Effector memory CD8-positive, alpha-beta T cell (primary cell): ENCODE measurements around the gene MYL5.

ENCODE experiments used
- ATAC-seq: fragments of 150-1000 bp; cut with Tn5 transposase; replicated peaks from 2 replicates; pipeline ENCODE4 v1.10.0; 2021; ENCODE audit warnings: mild to moderate bottlenecking, moderate library complexity
- DNase-seq, 3 experiments: peaks; one replicate each; pipeline ENCODE4 v3.0.0; 2021
- H3K27ac Mint-ChIP-seq, 2 donors: one replicate each; pipeline ENCODE4 v1.8.0; 2022; ENCODE audit warnings: mild to moderate bottlenecking in 2 of 2, mixed read lengths in 2 of 2, moderate library complexity in 2 of 2
- H3K27me3 Mint-ChIP-seq, 2 donors: one replicate each; pipeline ENCODE4 v1.8.0; 2022; ENCODE audit warnings: mixed read lengths in 2 of 2
- H3K36me3 Mint-ChIP-seq: one replicate; pipeline ENCODE4 v1.8.0; 2022; ENCODE audit warnings: mild to moderate bottlenecking, moderate library complexity, mixed read lengths; ENCODE audit not compliant: insufficient read depth
- H3K4me1 Mint-ChIP-seq, 2 donors: one replicate each; pipeline ENCODE4 v1.8.0; 2022; ENCODE audit warnings: low read depth in 2 of 2, mixed read lengths in 2 of 2
- H3K4me3 Mint-ChIP-seq, 2 donors: one replicate each; pipeline ENCODE4 v1.8.0; 2022; ENCODE audit warnings: mild to moderate bottlenecking in 2 of 2, mixed read lengths in 2 of 2, moderate library complexity in 2 of 2
- H3K9me3 Mint-ChIP-seq, 2 donors: one replicate each; pipeline ENCODE4 v1.8.0; 2022; ENCODE audit warnings: mixed read lengths in 2 of 2

The MYL5 gene

DNA sequence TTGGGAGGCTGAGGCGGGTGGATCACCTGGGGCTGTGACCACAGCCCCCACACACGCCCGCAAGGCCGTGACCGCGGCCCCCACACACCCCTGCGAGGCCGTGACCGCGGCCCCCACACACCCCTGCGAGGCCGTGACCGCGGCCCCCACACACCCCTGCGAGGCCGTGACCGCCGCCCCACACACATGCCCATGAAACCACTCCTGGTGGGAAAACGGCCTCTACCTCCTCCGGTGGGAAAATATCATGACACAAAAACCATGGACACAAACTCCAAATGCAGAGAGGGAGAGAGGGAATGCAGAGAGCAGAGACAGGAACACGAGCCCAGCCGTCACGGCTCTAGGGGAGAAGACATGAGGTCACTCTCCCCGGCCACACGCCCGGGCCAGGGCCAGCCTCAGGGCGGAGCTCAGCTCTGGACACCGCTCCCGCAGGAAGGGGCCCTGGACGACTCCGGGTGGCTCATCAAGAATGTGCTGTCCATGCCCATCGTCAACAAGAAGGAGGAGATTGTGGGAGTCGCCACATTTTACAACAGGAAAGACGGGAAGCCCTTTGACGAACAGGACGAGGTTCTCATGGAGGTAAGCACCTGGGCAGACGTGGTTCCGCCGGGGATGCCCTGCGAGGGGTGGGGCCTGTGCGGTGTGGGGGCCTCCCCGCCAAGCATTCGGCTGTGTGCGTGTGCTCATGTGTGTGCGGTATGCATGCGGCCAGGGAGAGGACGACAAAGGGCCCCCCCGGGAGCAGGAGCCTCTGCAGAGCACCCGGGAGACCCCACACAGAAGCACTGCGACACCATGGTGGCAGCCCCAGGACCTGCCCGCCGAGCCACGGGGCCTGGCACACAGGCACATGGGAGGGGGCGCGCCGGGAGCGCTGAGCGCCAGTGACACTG is 17.7 kb upstream of the MYL5 start:
- ATAC-seq (no peak), DNase-seq (no peak)
- peaks cover 0 to 21% of the 10 kb centered on the region in 2 donors for H3K27me3 Mint-ChIP-seq
- H3K36me3 Mint-ChIP-seq, result peaks cover 8% of the 10 kb centered on the region
- peaks cover 0 to 10% of the 10 kb centered on the region in 2 donors for H3K4me1 Mint-ChIP-seq
- H3K9me3 Mint-ChIP-seq, result no peaks in the 10 kb centered on the region
- H3K27ac Mint-ChIP-seq, result no peak overlapping the region
- no peak overlapping the region for H3K4me3 Mint-ChIP-seq

DNA sequence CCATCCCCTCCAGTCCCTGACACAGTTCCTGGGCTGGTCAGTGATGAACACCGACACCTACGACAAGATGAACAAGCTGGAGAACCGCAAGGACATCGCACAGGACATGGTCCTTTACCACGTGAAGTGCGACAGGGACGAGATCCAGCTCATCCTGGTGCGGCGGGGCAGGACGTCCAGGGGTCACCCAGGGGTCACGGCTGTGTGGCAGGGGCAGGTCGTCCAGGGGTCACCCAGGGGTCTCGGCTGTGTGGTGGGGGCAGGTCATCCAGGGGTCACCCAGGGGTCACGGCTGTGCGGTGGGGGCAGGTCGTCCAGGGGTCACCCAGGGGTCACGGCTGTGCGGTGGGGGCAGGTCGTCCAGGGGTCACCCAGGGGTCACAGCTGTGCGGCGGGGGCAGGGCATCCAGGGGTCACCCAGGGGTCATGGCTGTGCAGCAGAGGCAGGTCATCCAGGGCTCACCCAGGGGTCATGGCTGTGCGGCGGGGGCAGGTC is 17.0 kb upstream of the MYL5 start:
- no peaks in the 10 kb centered on the region for H3K9me3 Mint-ChIP-seq
- no peak overlapping the region for H3K4me3 Mint-ChIP-seq
- H3K27me3 Mint-ChIP-seq, result peaks cover 0 to 15% of the 10 kb centered on the region in 2 donors
- no peak for ATAC-seq
- H3K36me3 Mint-ChIP-seq, result peaks cover 8% of the 10 kb centered on the region
- H3K4me1 Mint-ChIP-seq, result peaks cover 0 to 10% of the 10 kb centered on the region in 2 donors
- no peak overlapping the region for H3K27ac Mint-ChIP-seq
- no peak for DNase-seq

DNA sequence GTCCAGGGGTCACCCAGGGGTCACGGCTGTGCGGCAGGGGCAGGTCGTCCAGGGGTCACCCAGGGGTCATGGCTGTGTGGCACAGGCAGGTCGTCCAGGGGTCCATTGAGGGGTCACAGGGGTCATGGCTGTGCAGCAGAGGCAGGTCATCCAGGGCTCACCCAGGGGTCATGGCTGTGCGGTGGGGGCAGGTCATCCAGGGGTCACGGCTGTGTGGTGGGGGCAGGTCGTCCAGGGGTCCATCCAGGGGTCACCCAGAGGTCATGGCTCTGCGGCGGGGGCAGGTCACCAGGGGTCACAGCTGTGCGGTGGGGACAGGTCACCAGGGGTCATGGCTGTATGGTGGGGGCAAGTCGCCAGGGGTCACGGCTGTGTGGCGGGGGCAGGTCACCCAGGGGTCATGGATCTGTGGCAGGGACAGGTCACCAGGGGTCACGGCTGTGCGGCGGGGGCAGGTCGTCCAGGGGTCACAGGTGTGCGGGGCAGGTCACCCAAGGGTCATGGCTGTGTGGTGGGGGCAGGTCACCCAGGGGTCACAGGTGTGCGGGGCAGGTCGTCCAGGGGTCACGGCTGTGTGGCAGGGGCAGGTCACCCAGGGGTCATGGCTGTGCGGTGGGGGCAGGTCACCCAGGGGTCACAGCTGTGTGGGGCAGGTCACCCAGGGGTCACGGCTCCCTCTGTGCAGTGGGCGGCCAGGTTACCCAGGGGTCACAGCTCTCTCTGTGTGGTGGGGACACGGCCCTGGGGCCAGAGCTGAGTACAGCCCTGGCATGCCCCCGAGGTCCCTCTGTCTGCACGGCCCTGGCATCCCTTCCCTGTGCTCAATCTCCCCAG is 16.3 kb upstream of the MYL5 start:
- peaks cover 0 to 9% of the 10 kb centered on the region in 2 donors for H3K27me3 Mint-ChIP-seq
- peaks cover 13% of the 10 kb centered on the region for H3K36me3 Mint-ChIP-seq
- ATAC-seq (no peak), DNase-seq (no peak)
- H3K9me3 Mint-ChIP-seq, result no peaks in the 10 kb centered on the region
- no peak overlapping the region for H3K27ac Mint-ChIP-seq
- H3K4me1 Mint-ChIP-seq, result peaks cover 0 to 14% of the 10 kb centered on the region in 2 donors
- H3K4me3 Mint-ChIP-seq, result no peak overlapping the region

DNA sequence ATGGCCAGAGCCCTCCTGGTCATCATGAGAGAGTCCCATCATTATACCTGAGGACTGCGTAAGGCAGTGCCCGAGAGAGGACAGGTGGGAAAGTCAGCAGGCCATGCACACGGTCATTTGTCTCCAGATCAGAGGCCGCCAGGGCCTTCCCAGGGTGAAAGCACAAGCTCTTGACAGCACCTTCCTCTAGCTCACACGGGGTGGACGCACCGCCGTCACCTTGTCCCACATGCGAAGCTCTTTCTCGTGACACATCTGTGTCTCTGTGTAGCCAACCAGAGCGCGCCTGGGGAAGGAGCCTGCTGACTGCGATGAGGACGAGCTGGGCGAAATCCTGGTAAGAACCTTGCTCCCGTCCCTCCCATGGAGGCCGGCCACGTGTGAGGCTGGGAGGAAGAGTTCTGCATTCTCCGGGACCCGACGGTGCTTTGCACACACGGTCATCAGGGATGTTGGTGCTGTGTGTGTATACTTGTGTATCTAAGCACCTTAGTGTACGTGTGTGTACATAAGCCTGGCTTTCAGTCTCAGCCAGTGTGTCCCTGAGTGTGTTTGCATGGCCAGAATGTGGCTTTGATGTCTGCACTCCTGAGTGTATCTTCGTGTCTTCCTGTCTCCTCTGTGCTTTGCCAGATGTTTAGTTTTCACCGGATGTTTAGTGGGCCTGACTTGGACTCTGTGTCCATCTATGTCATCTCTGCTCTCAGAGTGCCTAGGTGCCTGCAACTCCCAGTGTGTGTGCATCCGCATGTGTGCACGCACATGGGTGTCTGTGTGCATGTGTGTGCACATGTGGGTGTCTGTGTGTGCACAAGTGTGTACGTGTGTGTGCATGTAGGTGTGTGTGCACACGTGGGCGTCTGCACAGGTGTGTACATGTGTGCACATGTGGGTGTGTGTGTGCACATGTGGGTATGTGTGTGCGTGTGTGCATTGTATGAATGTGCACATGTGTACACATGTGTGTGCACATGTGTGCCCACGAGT is 15.4 kb upstream of the MYL5 start:
- peaks cover 17% of the 10 kb centered on the region for H3K36me3 Mint-ChIP-seq
- peaks cover 0 to 15% of the 10 kb centered on the region in 2 donors for H3K4me1 Mint-ChIP-seq
- no peak for DNase-seq
- no peak for ATAC-seq
- H3K27ac Mint-ChIP-seq, result no peak overlapping the region
- H3K4me3 Mint-ChIP-seq, result no peak overlapping the region
- peaks cover 0 to 7% of the 10 kb centered on the region in 2 donors for H3K27me3 Mint-ChIP-seq
- no peaks in the 10 kb centered on the region for H3K9me3 Mint-ChIP-seq

DNA sequence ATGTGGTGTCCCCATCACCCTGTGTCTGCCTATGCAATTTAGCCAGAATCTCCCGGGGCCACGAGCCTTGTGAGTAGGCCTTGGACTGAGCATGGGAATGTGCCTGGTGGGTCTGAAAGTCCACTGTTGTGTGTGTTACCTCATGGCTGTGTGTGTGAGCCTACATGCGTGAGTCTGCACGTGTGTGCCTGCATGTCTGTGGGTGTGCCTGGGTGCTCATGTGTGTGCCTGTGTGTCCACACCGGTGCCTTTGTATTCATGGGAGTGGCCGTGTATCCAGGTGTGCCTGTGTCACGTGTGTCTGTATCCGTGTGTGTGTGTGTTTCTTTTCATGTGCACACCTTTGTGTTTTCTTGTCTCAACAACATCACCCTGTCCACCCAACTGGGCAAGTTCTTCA is 14.5 kb upstream of the MYL5 start:
- Mint-ChIP-seq H3K27me3 (peaks cover 0 to 7% of the 10 kb centered on the region in 2 donors), H3K9me3 (no peaks in the 10 kb centered on the region), H3K36me3 (peaks cover 22% of the 10 kb centered on the region), H3K27ac (peak overlapping the region in 1 of 2 donors; percentile 66), H3K4me1 (peaks cover 0 to 17% of the 10 kb centered on the region in 2 donors), H3K4me3 (no peak overlapping the region)
- DNase-seq, result no peak
- no peak for ATAC-seq

DNA sequence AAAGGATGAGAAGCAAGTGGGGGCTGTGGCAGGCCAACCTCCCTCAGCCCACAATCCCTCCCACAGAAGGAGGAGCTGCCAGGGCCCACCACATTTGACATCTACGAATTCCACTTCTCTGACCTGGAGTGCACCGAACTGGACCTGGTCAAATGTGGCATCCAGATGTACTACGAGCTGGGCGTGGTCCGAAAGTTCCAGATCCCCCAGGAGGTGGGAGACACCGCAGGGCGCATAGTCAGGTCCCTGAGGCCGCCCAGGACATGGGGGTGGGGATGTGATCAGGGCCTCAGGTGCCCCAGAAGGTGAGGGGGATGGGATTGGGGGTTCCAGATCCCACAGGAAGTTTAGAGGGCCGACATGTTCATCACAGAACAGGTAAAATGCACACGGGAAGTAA is 13.9 kb upstream of the MYL5 start:
- Mint-ChIP-seq H3K4me3 (no peak overlapping the region), H3K27me3 (peaks cover 0 to 7% of the 10 kb centered on the region in 2 donors), H3K27ac (peak overlapping the region in 1 of 2 donors; percentile 66), H3K9me3 (no peaks in the 10 kb centered on the region), H3K36me3 (peaks cover 22% of the 10 kb centered on the region), H3K4me1 (peaks cover 0 to 19% of the 10 kb centered on the region in 2 donors)
- no peak for ATAC-seq
- no peak for DNase-seq

DNA sequence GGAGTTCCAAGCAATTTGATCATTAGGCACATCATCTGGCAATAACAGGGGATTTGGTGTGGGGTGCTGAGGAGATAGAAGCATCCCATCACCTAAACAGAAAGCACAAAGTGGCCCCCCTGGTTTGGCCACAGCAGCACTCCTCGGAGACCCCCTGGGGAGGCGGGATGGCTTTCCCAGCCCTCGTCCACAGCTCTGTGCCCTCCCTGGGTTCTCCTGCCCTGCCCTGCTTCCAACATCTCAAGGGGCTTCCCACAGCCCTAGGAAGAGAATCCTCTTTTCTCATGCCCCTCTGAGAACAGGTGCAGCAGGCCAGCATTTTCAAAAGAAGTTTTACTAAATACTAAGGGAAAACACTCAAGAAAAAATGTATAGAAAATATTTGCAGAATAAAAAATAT is 13.1 kb upstream of the MYL5 start:
- Mint-ChIP-seq H3K4me1 (peaks cover 0 to 21% of the 10 kb centered on the region in 2 donors), H3K4me3 (no peak overlapping the region), H3K27ac (no peak overlapping the region), H3K9me3 (no peaks in the 10 kb centered on the region), H3K27me3 (no peaks in the 10 kb centered on the region), H3K36me3 (peaks cover 22% of the 10 kb centered on the region)
- ATAC-seq (no peak), DNase-seq (no peak)

DNA sequence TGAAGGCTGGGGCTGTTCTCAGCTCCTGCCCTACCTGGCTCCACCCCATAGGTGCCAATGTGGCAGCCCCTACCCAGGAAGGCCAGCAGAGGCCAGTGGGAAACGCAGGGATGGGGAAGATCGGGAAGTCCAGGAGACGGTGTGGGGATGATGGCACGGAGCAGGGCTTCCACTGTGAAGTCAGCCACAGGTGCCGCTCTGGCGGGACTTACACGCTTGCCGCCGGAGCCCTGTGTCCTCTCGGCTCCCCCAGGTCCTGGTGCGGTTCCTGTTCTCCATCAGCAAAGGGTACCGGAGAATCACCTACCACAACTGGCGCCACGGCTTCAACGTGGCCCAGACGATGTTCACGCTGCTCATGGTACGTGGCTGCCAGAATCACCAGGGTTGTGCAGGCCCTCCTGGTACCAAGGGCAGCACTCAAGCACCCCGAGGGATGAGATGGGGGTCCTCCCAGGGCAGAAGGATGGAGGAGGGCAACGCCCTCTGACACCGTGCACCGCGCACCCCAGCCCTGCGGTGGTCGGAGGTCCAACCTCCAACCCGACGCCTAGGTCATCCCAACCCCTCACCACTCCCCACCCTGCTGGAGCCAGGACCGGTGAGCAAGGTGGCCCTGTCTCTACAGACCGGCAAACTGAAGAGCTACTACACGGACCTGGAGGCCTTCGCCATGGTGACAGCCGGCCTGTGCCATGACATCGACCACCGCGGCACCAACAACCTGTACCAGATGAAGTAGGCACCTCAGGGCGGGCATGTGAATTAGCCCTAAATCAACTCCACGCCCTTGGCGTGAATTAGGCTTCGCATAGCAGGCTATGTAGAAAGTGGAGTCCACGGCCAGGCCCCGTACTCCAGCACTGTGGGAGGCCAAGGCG is 12.2 kb upstream of the MYL5 start:
- peak overlapping the region in 1 of 2 donors; percentile 93 for H3K27ac Mint-ChIP-seq
- H3K36me3 Mint-ChIP-seq, result peaks cover 22% of the 10 kb centered on the region
- peak overlapping the region; percentile 82 to 83 for H3K4me3 Mint-ChIP-seq
- ATAC-seq (no peak), DNase-seq (no peak)
- no peaks in the 10 kb centered on the region for H3K27me3 Mint-ChIP-seq
- H3K4me1 Mint-ChIP-seq, result peaks cover 0 to 19% of the 10 kb centered on the region in 2 donors
- H3K9me3 Mint-ChIP-seq, result no peaks in the 10 kb centered on the region

DNA sequence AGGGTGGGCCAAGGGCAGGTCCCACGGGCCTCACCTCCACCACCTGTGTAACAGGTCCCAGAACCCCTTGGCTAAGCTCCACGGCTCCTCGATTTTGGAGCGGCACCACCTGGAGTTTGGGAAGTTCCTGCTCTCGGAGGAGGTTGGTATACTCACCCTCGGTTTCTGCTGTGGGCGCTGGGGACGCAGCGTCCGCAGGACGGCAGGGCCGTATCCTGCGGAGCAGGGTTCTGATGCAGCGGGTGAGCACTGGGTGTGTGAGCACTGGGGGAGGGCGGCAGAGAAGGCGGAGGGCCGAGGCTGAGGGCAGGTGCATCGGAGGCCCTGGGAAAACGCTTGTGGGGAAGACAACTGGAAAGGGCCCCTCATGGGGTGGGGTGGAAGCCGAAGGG is 11.3 kb upstream of the MYL5 start:
- DNase-seq (no peak), ATAC-seq (no peak)
- no peaks in the 10 kb centered on the region for H3K27me3 Mint-ChIP-seq
- peak overlapping the region; percentile 82 to 83 for H3K4me3 Mint-ChIP-seq
- H3K4me1 Mint-ChIP-seq, result peaks cover 0 to 19% of the 10 kb centered on the region in 2 donors
- H3K9me3 Mint-ChIP-seq, result no peaks in the 10 kb centered on the region
- H3K36me3 Mint-ChIP-seq, result peaks cover 22% of the 10 kb centered on the region
- peak overlapping the region in 1 of 2 donors; percentile 93 for H3K27ac Mint-ChIP-seq

DNA sequence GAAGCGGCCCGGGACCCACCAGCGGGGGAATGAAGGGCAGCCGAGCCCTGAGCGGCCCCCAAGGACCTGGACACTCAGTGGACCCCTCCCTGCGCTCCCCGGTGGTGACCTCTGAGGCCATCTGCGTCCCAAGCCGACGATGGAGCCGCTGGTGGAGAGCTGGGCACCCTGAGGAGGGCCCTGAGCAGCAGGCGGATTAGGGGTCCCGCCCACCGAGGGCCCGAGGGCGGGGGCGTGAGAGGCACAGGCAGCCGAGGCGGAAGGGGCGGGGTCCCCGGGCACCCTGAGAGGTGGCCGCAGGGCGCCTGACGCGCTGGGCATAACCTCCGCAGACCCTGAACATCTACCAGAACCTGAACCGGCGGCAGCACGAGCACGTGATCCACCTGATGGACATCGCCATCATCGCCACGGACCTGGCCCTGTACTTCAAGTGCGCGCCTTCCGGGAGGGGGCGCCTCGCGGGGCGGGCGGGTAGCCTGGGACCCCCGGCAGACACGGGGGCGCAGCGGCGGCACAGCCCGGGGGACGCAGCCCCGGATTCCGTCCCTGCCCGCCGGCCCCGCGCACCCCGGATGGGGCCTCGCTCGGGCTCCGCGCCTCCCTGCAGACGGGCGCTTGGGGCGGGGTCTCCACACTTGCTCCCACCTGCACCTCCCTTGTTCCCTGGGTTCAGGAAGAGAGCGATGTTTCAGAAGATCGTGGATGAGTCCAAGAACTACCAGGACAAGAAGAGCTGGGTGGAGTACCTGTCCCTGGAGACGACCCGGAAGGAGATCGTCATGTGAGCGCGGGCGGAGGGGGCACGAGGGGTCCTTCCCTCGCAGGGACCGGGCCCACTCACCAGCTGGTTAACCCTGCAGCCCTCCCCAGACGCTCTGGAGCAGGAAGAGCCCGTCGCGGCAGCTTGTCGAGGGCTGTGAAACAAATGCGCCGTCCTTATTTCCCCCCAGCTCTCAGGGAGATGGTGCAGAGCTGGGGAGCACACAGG is 10.6 kb upstream of the MYL5 start:
- DNase-seq (peak; percentile 66 to 74 (median 72)), ATAC-seq (peak; percentile 93)
- Mint-ChIP-seq H3K9me3 (no peaks in the 10 kb centered on the region), H3K4me3 (peak overlapping the region; percentile 82 to 83), H3K27me3 (no peaks in the 10 kb centered on the region), H3K4me1 (peaks cover 0 to 19% of the 10 kb centered on the region in 2 donors), H3K36me3 (peaks cover 22% of the 10 kb centered on the region), H3K27ac (peak overlapping the region; percentile 52 to 93)

DNA sequence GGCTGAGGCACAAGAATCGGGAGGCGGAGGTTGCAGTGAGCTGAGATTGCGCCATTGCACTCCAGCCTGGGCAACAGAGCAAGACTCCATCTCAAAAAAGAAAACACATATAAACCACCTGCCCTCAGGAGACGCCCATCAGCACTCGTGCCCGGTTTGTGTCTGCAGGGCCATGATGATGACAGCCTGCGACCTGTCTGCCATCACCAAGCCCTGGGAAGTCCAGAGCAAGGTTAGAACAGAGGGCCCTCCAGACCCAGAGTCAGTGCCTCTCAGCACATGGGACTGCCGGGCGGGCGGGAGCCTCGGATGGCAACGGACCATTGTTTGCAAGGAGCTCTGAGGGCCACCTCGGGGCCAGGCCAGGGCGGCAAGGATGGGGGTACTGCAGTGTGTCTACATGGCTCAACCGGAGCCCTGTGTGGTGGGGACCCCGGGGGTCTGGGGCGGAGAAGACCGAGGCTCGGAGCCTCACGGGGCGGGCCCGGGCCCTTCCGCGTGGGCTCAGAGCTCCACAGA is 9.6 kb upstream of the MYL5 start:
- DNase-seq (no peak), ATAC-seq (no peak)
- Mint-ChIP-seq H3K36me3 (peaks cover 22% of the 10 kb centered on the region), H3K27me3 (no peaks in the 10 kb centered on the region), H3K4me3 (peak overlapping the region; percentile 82 to 83), H3K9me3 (no peaks in the 10 kb centered on the region), H3K4me1 (peaks cover 0 to 14% of the 10 kb centered on the region in 2 donors), H3K27ac (peak overlapping the region; percentile 52 to 93)
